ENCODE data around the gene RNF168.

GRCh38 chr3:196519718-196520082, 16.1 kb upstream of the RNF168 start:
- TF ChIP-seq CTCF (conservative IDR thresholded peaks at IDR 0.05; ENCODE audit: low read depth, low read length) (no peak), POLR2A (IDR thresholded peaks at IDR 0.05; ENCODE audit: low read depth, low read length) (no peak), USF2 (IDR thresholded peaks at IDR 0.05; ENCODE audit: low read depth, low read length) (no peak), BHLHE40 (IDR thresholded peaks at IDR 0.05; ENCODE audit: low read depth, low read length) (no peak), RFX5 (IDR thresholded peaks at IDR 0.05; ENCODE audit: low read depth, low read length) (no peak), CHD1 (IDR thresholded peaks at IDR 0.05; ENCODE audit: low read depth, low read length) (no peak), MXI1 (IDR thresholded peaks at IDR 0.05; ENCODE audit: borderline replicate concordance, low read depth, low read length) (no peak), RAD21 (IDR thresholded peaks at IDR 0.05; ENCODE audit: low read length) (no peak)

Data from IMR-90 (cell line).